H1 (cell line): ENCODE measurements around the gene HLA-DQA2. TPM values are rescaled to one million over a fixed set of nuclear protein-coding genes. Genes with fewer than 3 reads are reported as not detected.

Experiments used
- CTCF ChIA-PET: fragments of 300-600 bp; sonication (Branson Sonifier 250); formaldehyde crosslinking; loops from one replicate; lab custom pipeline; 2021; ENCODE audit not compliant: partially characterized antibody; lab: Charles Lee
- POLR2A ChIA-PET: fragments of 300-600 bp; sonication (Branson Sonifier 250); formaldehyde crosslinking; loops from one replicate; lab custom pipeline; 2021; ENCODE audit warnings: inconsistent platforms; ENCODE audit not compliant: partially characterized antibody; lab: Charles Lee
- DNase-seq, 2 experiments: peaks; one replicate each; pipeline versions ENCODE4 v3.0.0 to v3.0.0-alpha.2; 2010 to 2022; ENCODE audit warnings: low spot score in 2 of 2, low read depth in 1 of 2, mixed read lengths in 1 of 2
- FAIRE-seq: peaks from 2 replicates; lab custom pipeline; 2011; peaks lifted over from hg19 to GRCh38; lab: Jason Lieb, UNC
- H2AFZ ChIP-seq: 2 replicates; pipeline ENCODE4 v1.8.1; 2012; ENCODE audit warnings: low read length, inconsistent platforms
- H2AK5ac ChIP-seq: 2 replicates; pipeline ENCODE4 v1.6.1; 2013; ENCODE audit warnings: low read depth, low read length
- H2BK120ac ChIP-seq: replicated peaks from 2 replicates; pipeline ENCODE3; 2013; ENCODE audit warnings: low read depth, low read length, inconsistent platforms
- H2BK12ac ChIP-seq: 2 replicates; pipeline ENCODE4 v1.6.1; 2013; ENCODE audit warnings: low read depth, low read length
- H2BK15ac ChIP-seq: 2 replicates; pipeline ENCODE4 v1.6.1; 2013; ENCODE audit warnings: low read length
- H2BK20ac ChIP-seq: 2 replicates; pipeline ENCODE4 v1.6.1; 2013; ENCODE audit warnings: low read length
- H2BK5ac ChIP-seq: 2 replicates; pipeline ENCODE4 v1.6.1; 2013; ENCODE audit warnings: low read depth, low read length
- H3K14ac ChIP-seq: 2 replicates; pipeline ENCODE4 v1.6.1; 2013; ENCODE audit warnings: inconsistent platforms; ENCODE audit not compliant: insufficient read length
- H3K18ac ChIP-seq: 2 replicates; pipeline ENCODE4 v1.6.1; 2013; ENCODE audit warnings: low read length; ENCODE audit errors: extremely low read depth
- H3K23ac ChIP-seq: 2 replicates; pipeline ENCODE4 v1.6.1; 2013; ENCODE audit warnings: inconsistent platforms; ENCODE audit not compliant: insufficient read length
- H3K23me2 ChIP-seq: 2 replicates; pipeline ENCODE4 v1.6.1; 2013; ENCODE audit warnings: low read depth, low read length
- H3K27ac ChIP-seq: 2 replicates; pipeline ENCODE4 v1.6.1; 2011; ENCODE audit warnings: low read depth, low read length, inconsistent platforms
- H3K27me3 ChIP-seq, 4 experiments: replicated peaks in 1 of 4; 1 replicate in 1 of 4; 2 replicates in 3 of 4; pipeline versions ENCODE4 v1.6.1 to v1.8.1; 2011 to 2013; ENCODE audit warnings: low read length in 3 of 4, mild to moderate bottlenecking in 3 of 4, inconsistent platforms in 2 of 4, mixed read lengths in 2 of 4, moderate library complexity in 1 of 4; ENCODE audit not compliant: control insufficient read depth in 3 of 4, insufficient read depth in 3 of 4; ENCODE audit errors: extremely low read depth in 1 of 4
- H3K36me3 ChIP-seq, 4 experiments: 2 replicates each; pipeline versions ENCODE4 v1.6.1 to v1.8.1; 2011 to 2013; ENCODE audit warnings: mild to moderate bottlenecking in 4 of 4, low read length in 3 of 4, moderate library complexity in 2 of 4, control low read depth in 1 of 4, inconsistent platforms in 1 of 4; ENCODE audit not compliant: insufficient read depth in 4 of 4, control insufficient read depth in 2 of 4
- H3K4ac ChIP-seq: replicated peaks from 2 replicates; pipeline ENCODE3; 2013; ENCODE audit warnings: low read length, low read depth, mixed read lengths, inconsistent platforms; ENCODE audit not compliant: insufficient read length
- H3K4me1 ChIP-seq, 4 experiments: replicated peaks in 1 of 4; 1 replicate in 1 of 4; 2 replicates in 3 of 4; pipeline versions ENCODE4 v1.6.1 to v1.8.1; 2011 to 2013; ENCODE audit warnings: low read length in 3 of 4, inconsistent platforms in 2 of 4, mixed read lengths in 1 of 4; ENCODE audit not compliant: insufficient read depth in 4 of 4, control insufficient read depth in 3 of 4
- H3K4me2 ChIP-seq, 2 experiments: 2 replicates each; pipeline versions ENCODE4 v1.6.1 to v1.8.1; 2011 to 2013; ENCODE audit warnings: low read depth in 2 of 2, low read length in 2 of 2, control low read depth in 1 of 2, inconsistent platforms in 1 of 2, mild to moderate bottlenecking in 1 of 2; ENCODE audit not compliant: insufficient read depth in 1 of 2
- H3K4me3 ChIP-seq, 4 experiments: fragments of 200-600, 300-600 bp in 1 of 4; sonication (generic), shearing (Covaris generic), sonication (Bioruptor Twin) in 1 of 4; 2 replicates each; pipeline versions ENCODE4 v1.5.1 to v1.8.1; 2011 to 2016; ENCODE audit warnings: low read length in 4 of 4, low read depth in 3 of 4, control low read depth in 2 of 4, inconsistent platforms in 2 of 4, mild to moderate bottlenecking in 2 of 4, mixed read lengths in 1 of 4, moderate library complexity in 1 of 4; ENCODE audit not compliant: insufficient read depth in 2 of 4; ENCODE audit errors: extremely low read depth in 1 of 4
- H3K56ac ChIP-seq: replicated peaks from 2 replicates; pipeline ENCODE3; 2013; ENCODE audit warnings: low read depth, mild to moderate bottlenecking, mixed read lengths, low read length, inconsistent platforms; ENCODE audit not compliant: insufficient read length
- H3K79me1 ChIP-seq: 2 replicates; pipeline ENCODE4 v1.6.1; 2013; ENCODE audit warnings: low read depth, low read length, control low read depth
- H3K79me2 ChIP-seq, 2 experiments: 2 replicates each; pipeline versions ENCODE4 v1.6.1 to v1.8.1; 2012 to 2013; ENCODE audit warnings: low read length in 2 of 2, mild to moderate bottlenecking in 2 of 2, inconsistent platforms in 1 of 2; ENCODE audit not compliant: insufficient read depth in 2 of 2, control insufficient read depth in 1 of 2
- H3K9ac ChIP-seq, 4 experiments: replicated peaks in 1 of 4; 1 replicate in 1 of 4; 2 replicates in 3 of 4; pipeline versions ENCODE4 v1.6.1 to v1.8.1; 2011 to 2013; ENCODE audit warnings: low read depth in 3 of 4, low read length in 3 of 4, control low read depth in 2 of 4, mild to moderate bottlenecking in 2 of 4, moderate library complexity in 2 of 4, inconsistent platforms in 1 of 4; ENCODE audit errors: extremely low read depth in 1 of 4
- H3K9me3 ChIP-seq, 2 experiments: 2 replicates each; pipeline versions ENCODE4 v1.6.1 to v1.8.1; 2012 to 2013; ENCODE audit warnings: mild to moderate bottlenecking in 2 of 2, moderate library complexity in 2 of 2, control low read depth in 1 of 2, inconsistent platforms in 1 of 2, low read depth in 1 of 2, low read length in 1 of 2, mixed read lengths in 1 of 2; ENCODE audit not compliant: insufficient read depth in 2 of 2
- H4K20me1 ChIP-seq, 2 experiments: replicated peaks in 1 of 2; 2 replicates each; pipeline versions ENCODE3 to v1.8.1; 2011 to 2013; ENCODE audit warnings: inconsistent platforms in 2 of 2, low read length in 2 of 2, mild to moderate bottlenecking in 1 of 2; ENCODE audit not compliant: insufficient read depth in 2 of 2, control insufficient read depth in 1 of 2
- H4K5ac ChIP-seq: 2 replicates; pipeline ENCODE4 v1.6.1; 2013; ENCODE audit warnings: low read length, low read depth, mixed read lengths, inconsistent platforms; ENCODE audit not compliant: insufficient read length
- H4K8ac ChIP-seq: 2 replicates; pipeline ENCODE4 v1.8.0; 2013; ENCODE audit warnings: mild to moderate bottlenecking, moderate library complexity, low read length, inconsistent platforms; ENCODE audit not compliant: insufficient read depth; ENCODE audit errors: extremely low read depth
- H4K91ac ChIP-seq: replicated peaks from 2 replicates; pipeline ENCODE3; 2013; ENCODE audit warnings: low read length, mixed read lengths, inconsistent platforms; ENCODE audit not compliant: insufficient read length
- ATF2 ChIP-seq: IDR thresholded peaks from 2 replicates; pipeline ENCODE4 v1.6.1; 2012; ENCODE audit warnings: low read length, inconsistent platforms
- BRCA1 ChIP-seq: IDR thresholded peaks from 2 replicates; pipeline ENCODE4 v1.6.1; 2012; ENCODE audit warnings: low read depth, low read length, improper control_type of control experiment
- CREB1 ChIP-seq: IDR thresholded peaks from 2 replicates; pipeline ENCODE4 v1.6.1; 2012; ENCODE audit warnings: inconsistent platforms
- POLR2A ChIP-seq, 2 experiments: IDR thresholded peaks; 1 replicate in 1 of 2; 2 replicates in 1 of 2; pipeline ENCODE4 v1.6.1; 2011; ENCODE audit warnings: low read depth in 2 of 2, low read length in 2 of 2, mild to moderate bottlenecking in 2 of 2; ENCODE audit errors: control extremely low read depth in 1 of 2
- RXRA ChIP-seq: IDR thresholded peaks from 2 replicates; pipeline ENCODE4 v1.6.1; 2011; ENCODE audit warnings: low read depth, mild to moderate bottlenecking, low read length, moderate library complexity; ENCODE audit not compliant: insufficient read depth
- SIN3A ChIP-seq, 2 experiments: IDR thresholded peaks in 1 of 2; conservative IDR thresholded peaks in 1 of 2; 2 replicates each; pipeline ENCODE4 v1.6.1; 2011 to 2012; ENCODE audit warnings: low read length in 2 of 2, improper control_type of control experiment in 1 of 2, low read depth in 1 of 2, mild to moderate bottlenecking in 1 of 2
- SP1 ChIP-seq: IDR thresholded peaks from 2 replicates; pipeline ENCODE4 v1.6.1; 2011; ENCODE audit warnings: low read depth, low read length
- SRF ChIP-seq: IDR thresholded peaks from 2 replicates; pipeline ENCODE4 v1.6.1; 2011; ENCODE audit warnings: mild to moderate bottlenecking, low read depth, low read length, moderate library complexity
- TAF7 ChIP-seq: optimal IDR thresholded peaks from 2 replicates; pipeline ENCODE3; 2011; ENCODE audit warnings: low read depth, mild to moderate bottlenecking, inconsistent platforms, low read length, moderate library complexity, borderline replicate concordance
- WGBS, 2 experiments: shearing (Covaris generic) in 1 of 2; methylation state at CpG; one replicate each; pipeline versions ENCODE4 v1.1.6 to v1.1.7; 2013 to 2015; ENCODE audit warnings: low lambda C conversion rate in 2 of 2, mixed read lengths in 2 of 2, inconsistent platforms in 1 of 2, low coverage in 1 of 2, missing lambda C conversion rate in 1 of 2; ENCODE audit not compliant: insufficient replicate concordance in 2 of 2, insufficient coverage in 1 of 2, insufficient read length in 1 of 2; ENCODE audit errors: extremely low coverage in 1 of 2, missing lambda C conversion rate in 1 of 2; 5-methylcytosine and 5-hydroxymethylcytosine counted together
- long read RNA-seq, 2 experiments: library from RNA in 1 of 2; library from capped mRNA in 1 of 2; stranded (forward); transcript quantifications; one replicate each; pipeline ENCODE4 v2.0.0, GENCODE V29; 2021; ENCODE audit warnings: inconsistent platforms in 1 of 2
- polyA minus RNA-seq, 3 experiments: library from RNA; depleted of rRNA, polyadenylated mRNA; stranded (reverse); fragments of >200 nt; gene quantifications; 1 replicate in 2 of 3; 2 replicates in 1 of 3; pipeline ENCODE4 v1.2.3, GENCODE V29; 2011
- polyA plus RNA-seq, 7 experiments: library from polyadenylated mRNA; depleted of rRNA in 3 of 7; stranded (reverse) in 5 of 7; unstranded in 2 of 7; fragments of >200 nt in 5 of 7; fragments of 200-250 nt in 2 of 7; gene quantifications; 1 replicate in 5 of 7; 2 replicates in 1 of 7; 4 replicates in 1 of 7; pipeline versions ENCODE4 v1.2.1 to v1.2.3, GENCODE V29; 2011 to 2013; ENCODE audit warnings: missing spikeins in 2 of 7, mixed read lengths in 2 of 7
- total RNA-seq: library from RNA; stranded (reverse); fragmentation: NEBNext Ultra II Directional; extraction: Animal tissue kit (Norgen Biotek cat#: 25700); gene quantifications from 2 replicates; pipeline ENCODE4 v1.2.1, GENCODE V29; 2021

HLA-DQA2 gene
- not detected in 2 replicates for total RNA-seq
- polyA plus RNA-seq (2011; rRNA removed): not detected in 2 replicates
- not detected for polyA plus RNA-seq (2011; cell fraction: cytosol; rRNA removed)
- not detected for polyA plus RNA-seq (2011; cell fraction: nucleus; rRNA removed)
- polyA plus RNA-seq (2012, experiment 1 of 2): 0.16 TPM in 1 of 4 replicates, not detected in the others
- not detected for polyA plus RNA-seq (2012, experiment 2 of 2)
- not detected for polyA plus RNA-seq (2013, experiment 1 of 2)
- 0.04 TPM for polyA plus RNA-seq (2013, experiment 2 of 2)
- not detected in 2 replicates for polyA minus RNA-seq (2011; rRNA and poly(A)+ RNA removed)
- not detected for polyA minus RNA-seq (2011; cell fraction: cytosol; rRNA and poly(A)+ RNA removed)
- polyA minus RNA-seq (2011; cell fraction: nucleus; rRNA and poly(A)+ RNA removed): not detected
- long read RNA-seq, experiment 1: 0 reads
- long read RNA-seq, experiment 2: 0 reads

GRCh38 chr6:32741031-32741960, at the start of gene HLA-DQA2:
Gene HLA-DQA2, plus strand, starts transcription at chr6:32741391. Its CDS starts 53 bp downstream, at chr6:32741444.
- Histone ChIP-seq H2AK5ac (no peak within 1 kb of the TSS), H3K4me2 (no peak within 1 kb of the TSS), H4K91ac (no peak within 1 kb of the TSS), H3K9me3 (no peaks in the 10 kb centered on the region), H2BK12ac (no peak within 1 kb of the TSS), H3K36me3 (no peaks in the 10 kb centered on the region), H3K23me2 (no peaks in the 10 kb centered on the region), H2BK5ac (no peak within 1 kb of the TSS), H3K4me3 (no peak within 1 kb of the TSS), H3K79me1 (no peaks in the 10 kb centered on the region), H3K79me2 (no peaks in the 10 kb centered on the region), H2BK15ac (no peak within 1 kb of the TSS), H4K8ac (no peak within 1 kb of the TSS), H3K9ac (no peak within 1 kb of the TSS), H3K23ac (no peak within 1 kb of the TSS), H3K27ac (no peak within 1 kb of the TSS), H3K4me1 (no peaks in the 10 kb centered on the region), H2BK20ac (no peak within 1 kb of the TSS), H3K56ac (no peak within 1 kb of the TSS), H3K14ac (no peak within 1 kb of the TSS), H3K18ac (no peak within 1 kb of the TSS; the same call in 1 of the 2 replicates), H3K4ac (no peak within 1 kb of the TSS), H4K5ac (no peak within 1 kb of the TSS), H3K27me3 (no peaks in the 10 kb centered on the region), H2AFZ (no peak within 1 kb of the TSS), H2BK120ac (no peak within 1 kb of the TSS), H4K20me1 (no peaks in the 10 kb centered on the region)
- FAIRE-seq: no peak
- POLR2A ChIA-PET: no interaction called here
- DNase-seq: no peak
- 79% methylated on average over 7 of the region's 7 CpGs; no CpG with 5 or more reads in 1 of the 2 experiments for WGBS, 2 experiments
- CTCF ChIA-PET: interaction anchor here (0.5 kb wide), 1 partner anchor 9 kb away, joined by 3 read pairs; no protein-coding TSS in a partner anchor
- TF ChIP-seq SIN3A (conservative IDR thresholded peaks at IDR 0.05 in 1 of 2, IDR thresholded peaks at IDR 0.05 in 1 of 2; ENCODE audit: low read depth in 1 of 2, low read length in 2 of 2) (no peak), CREB1 (no peak), ATF2 (no peak), TAF7 (no peak), POLR2A (IDR thresholded peaks at IDR 0.05; ENCODE audit: control extremely low read depth in 1 of 2, low read depth in 2 of 2, low read length in 2 of 2) (no peak), BRCA1 (no peak), RXRA (no peak), SP1 (no peak), SRF (no peak)
